Measurements from ENCODE around the gene ZGRF1.
"Not testable (repeated sequence)": the region's sequence is repeated elsewhere in the genome, so short reads cannot be mapped to it uniquely, and the experiment has no call there.

The ZGRF1 gene

DNA sequence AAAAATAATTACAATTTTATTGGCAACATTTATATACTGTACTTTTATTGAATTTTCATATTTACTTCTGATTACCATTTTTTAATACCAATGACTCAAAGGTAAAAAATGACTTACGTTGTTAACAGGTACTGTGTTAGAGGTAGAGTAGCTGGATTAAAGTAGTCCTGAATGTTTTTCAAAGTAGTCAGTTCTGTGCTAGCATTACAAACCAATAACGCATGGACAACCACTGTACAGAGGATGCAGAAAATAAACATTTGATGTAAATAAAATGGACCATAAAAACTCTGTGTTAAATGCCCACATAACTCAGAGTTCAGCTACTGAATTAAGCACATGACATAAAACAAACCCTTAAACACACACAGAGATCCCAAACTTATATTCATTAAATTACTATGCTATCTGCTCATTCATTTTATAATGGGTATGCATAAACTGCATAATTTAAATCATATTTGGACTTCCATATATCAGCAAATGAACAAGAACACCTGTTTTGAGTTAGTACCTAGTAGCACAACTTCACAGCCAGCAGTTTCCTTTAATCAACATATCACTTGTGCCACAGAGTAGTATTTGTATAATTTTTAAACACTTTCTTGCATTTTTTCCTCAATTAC, 74.3 kb downstream of the ZGRF1 start:
- in situ Hi-C loops (cut with MboI; ENCODE audit: low sequenced_read_pairs): no loop called here

DNA sequence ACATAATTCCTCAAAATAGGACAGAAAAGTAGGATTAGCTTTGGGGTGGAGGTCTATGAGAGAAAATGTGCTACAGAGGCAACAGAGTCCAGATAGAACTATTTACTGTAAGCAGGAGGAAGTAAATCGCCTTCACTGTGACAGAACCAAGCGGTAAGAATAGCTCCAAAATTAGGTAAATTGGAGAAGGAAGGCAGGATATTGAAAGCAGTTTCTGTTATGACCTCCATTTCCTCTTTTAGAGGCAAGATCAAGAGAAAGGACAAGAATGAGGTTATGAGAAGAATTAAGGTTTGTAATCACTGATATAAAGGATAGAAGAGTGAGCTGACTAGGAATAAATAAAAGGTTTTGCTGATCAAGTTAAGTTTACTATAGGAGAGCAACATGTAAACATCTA, 76.6 kb downstream of the ZGRF1 start:
- in situ Hi-C loops (cut with MboI; ENCODE audit: low sequenced_read_pairs): no loop called here

DNA sequence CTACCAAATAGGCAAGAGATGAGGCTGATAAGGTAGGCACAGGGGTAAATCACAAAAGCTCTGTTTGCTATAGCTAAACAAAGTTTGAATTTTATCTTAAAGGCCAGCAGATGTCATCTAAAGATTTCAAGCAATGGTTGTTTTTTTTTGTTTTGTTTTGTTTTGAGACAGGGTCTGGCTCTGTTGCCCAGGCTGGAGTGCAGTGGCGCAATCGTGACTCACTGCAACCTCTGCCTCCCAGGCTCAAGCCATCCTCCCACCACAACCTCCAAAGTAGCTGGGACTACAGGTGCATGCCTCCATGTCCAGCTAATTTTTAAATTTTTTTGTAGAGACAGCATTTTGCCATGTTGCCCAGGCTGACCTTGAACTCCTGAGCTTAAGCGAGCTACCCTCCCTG, 77.7 kb downstream of the ZGRF1 start:
- in situ Hi-C loops (cut with MboI; ENCODE audit: low sequenced_read_pairs): no loop called here

DNA sequence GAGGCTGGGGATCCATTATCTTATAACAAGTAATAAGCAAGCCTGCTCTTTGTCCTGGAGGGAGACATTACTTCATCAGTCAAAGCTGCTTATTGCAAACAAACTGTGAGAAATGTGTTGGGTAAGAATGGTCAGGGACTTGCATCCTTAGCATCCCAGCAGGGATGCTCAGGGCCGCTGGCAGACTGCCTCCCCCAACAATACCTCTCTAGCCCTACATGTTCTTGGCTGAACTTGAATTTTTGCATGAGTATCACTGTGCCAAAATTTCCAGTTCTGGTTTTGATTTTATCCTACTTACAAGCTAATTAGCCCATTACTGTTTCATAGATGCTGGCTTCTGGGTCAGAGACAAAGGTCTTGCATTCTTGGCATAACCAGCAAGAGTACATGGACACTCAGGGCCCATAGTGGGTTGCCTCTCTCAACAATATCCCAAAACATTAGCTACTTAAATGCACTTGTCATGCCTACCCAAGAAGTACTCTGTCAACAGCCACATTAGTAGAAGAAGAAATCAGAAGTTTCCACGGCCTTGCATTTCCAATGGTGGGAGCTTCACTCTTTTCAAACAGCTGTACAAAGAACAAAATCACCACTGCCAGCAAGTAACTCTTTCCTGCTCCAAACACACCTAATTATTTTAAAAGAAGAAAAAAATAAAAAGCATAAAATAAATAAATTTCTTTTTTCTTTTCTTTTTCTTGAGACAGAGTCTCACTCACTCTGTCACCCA, 78.9 kb downstream of the ZGRF1 start:
- in situ Hi-C loops (cut with MboI; ENCODE audit: low sequenced_read_pairs): no loop called here

DNA sequence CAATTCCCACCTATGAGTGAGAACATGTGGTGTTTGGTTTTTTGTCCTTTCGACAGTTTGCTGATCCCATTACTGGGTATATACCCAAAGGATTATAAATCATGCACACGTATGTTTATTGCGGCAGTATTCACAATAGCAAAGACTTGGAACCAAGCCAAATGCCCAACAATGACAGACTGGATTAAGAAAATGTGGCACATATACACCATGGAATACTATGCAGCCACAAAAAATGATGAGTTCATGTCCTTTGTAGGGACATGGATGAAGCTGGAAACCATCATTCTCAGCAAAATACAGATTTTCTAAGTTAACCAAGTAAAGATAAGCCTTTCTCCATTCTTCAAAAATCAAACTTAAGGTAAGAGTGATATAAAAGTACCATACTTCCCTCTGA, 82.4 kb downstream of the ZGRF1 start:
- in situ Hi-C loops (cut with MboI; ENCODE audit: low sequenced_read_pairs): not testable (repeated sequence)

DNA sequence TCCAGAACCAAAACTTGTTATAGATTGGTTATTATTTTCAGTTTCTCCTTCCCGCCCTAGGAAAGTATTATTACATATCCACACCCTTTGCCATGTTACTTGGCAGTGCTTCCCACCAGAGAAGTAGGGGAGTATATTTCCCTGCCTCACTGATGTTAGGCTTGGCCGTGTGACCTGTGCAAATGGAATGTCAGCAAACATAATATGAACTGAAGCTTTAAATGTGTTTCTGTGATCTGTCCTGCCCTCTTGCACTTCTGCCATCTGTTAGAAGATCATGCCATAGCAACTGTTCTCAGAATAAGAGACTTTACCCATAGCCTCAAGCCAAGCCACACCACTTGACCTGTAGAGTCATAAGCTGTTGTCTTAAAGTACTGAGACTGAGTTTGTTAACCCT, 84.0 kb downstream of the ZGRF1 start:
- in situ Hi-C loops (cut with MboI; ENCODE audit: low sequenced_read_pairs): no loop called here

DNA sequence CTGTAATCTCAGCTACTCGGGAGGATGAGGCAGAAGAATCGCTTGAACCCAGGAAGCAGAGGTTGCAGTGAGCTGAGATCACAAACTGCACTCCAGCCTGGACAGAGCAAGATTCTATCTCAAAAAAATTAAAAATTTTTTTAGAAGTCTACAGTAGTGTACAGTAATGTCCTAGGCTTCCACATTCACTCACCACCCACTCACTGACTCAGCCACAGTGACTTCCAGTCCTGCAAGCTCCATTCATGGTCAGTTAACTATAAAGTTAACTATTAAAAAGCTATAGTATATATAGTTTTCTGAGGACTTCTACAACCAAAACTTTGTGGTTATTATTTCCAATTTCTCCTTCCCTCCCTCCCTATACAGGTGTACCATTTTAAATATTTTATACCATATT, 86.0 kb downstream of the ZGRF1 start:
- in situ Hi-C loops (cut with MboI; ENCODE audit: low sequenced_read_pairs): no loop called here

DNA sequence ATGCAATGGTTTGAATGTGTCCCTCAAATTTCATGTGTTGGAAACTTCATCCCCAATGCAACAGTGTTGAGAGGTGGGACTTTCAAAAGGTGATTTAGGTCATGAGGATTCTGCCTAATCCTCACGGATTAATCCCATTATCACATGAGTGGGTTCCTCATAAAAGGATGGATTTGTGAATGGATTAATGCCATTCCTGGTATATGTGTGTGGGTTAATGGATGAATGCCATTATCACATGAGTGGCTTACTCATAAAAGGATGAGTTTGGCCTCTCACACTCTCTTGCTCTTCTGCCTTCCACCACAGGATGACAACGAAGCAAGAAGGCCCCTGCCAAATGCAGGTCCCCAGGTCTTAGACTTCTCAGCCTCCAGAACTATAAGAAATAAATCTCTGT, 90.2 kb downstream of the ZGRF1 start:
- in situ Hi-C loops (cut with MboI; ENCODE audit: low sequenced_read_pairs): no loop called here

DNA sequence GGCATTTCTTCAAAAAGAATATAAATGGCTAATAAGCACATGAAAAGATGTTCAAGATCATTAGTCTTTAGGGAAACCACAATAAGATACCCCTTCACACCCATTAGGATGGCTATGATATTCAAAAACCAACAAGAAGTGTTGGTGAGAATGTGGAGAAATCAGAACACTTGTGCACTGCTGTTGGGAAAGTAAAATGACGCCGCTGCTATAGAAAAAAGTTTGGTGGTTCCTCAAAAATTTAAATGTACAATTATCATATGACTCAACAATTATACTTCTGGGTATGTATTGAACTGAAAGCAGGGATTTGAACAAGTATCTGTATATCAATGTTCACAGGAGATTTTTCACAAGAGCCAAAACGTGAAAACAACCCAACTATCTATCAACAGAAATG, 91.4 kb downstream of the ZGRF1 start:
- in situ Hi-C loops (cut with MboI; ENCODE audit: low sequenced_read_pairs): no loop called here

DNA sequence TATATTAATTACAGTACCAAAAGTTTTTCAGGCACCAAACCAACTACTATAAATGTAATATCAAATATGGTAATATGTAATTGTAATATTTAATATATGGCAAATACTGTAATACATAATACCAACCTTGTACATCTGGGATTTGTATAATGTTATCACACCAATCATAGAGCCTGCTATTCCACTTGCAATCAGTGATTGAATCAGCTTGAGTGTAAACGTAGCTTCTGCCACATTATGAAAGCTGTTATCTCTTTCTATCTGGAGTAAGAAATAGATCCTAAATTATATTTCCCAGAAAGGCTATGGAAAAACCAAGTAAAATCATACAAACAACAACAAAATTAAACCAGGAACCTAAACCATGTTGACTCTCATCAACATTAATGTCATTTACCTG, 96.0 kb downstream of the ZGRF1 start:
- in situ Hi-C loops (cut with MboI; ENCODE audit: low sequenced_read_pairs): no loop called here

DNA sequence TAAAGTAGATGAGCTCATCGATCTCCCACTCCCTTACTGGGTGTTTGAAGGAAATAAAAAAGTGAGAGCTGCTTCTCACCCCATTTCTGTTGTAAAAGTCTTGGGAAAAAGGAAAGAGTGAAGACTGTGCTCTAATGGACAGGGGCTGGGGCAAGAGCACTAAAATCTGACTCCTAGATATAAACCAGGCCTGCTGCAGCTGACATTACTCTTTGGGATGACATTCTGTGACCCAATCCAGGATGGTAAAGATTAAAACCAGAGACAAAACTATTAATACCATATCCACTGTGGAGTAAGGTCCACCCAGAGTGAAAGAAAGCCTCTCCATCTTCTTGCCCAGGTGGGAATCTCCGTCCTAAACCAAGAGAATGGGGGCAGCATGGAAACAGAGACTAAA, 100.6 kb downstream of the ZGRF1 start:
- in situ Hi-C loops (cut with MboI; ENCODE audit: low sequenced_read_pairs): no loop called here

DNA sequence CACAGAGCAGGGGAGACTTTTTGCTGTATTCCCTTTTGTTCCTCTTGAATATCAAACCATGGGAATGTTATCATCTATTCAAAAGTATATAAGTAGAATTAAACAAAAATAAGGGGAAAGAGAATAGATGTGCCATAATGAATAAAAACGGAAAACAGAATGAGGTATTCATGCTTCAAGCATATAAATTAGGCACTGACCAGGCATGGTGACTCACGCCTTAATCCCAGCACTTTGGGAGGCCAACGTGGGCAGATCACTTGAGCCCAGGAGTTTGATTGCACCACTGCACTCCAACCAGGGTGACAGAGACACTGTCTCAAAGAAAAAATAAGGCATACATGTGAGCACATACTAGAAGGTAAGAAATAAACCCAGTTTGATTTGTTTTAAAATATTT, 104.4 kb downstream of the ZGRF1 start:
- in situ Hi-C loops (cut with MboI; ENCODE audit: low sequenced_read_pairs): no loop called here

DNA sequence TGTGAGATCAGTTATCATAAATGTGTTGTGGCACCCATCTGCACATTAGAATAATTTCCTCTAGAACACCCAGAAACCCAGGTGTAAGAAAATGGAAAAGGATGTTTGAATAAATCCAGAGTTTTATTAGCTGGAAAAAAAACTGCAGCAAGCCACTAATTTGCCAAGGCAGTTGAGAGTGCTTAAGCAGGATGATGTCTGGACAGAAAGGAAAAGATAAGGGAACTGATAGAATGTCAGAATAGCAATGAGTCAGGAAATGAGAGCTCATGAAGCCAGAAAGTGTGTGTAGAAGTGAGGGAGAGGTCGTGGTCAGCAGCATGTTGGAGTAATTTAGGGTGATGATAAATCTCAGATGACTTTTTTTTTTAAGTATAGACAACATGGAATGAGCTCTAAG, 105.6 kb downstream of the ZGRF1 start:
- in situ Hi-C loops (cut with MboI; ENCODE audit: low sequenced_read_pairs): no loop called here

DNA sequence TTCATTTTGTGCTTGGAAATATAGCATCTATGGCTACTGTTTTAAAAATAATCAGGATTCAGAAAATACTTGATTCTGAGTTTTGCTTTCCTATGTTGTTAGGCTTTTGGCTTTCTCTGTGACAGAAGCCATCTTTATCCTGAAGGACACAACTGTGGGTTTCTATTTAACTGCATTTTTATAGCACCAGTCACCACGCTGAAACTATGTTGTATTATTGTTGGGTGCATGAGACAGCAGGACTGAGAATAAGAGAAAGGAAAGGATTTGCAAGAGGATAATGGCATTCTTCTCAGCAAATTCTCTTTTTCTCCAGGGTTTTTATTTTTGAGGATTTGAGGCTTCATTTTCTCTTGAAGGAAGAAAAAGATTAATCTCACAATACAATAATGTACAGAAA, 110.6 kb downstream of the ZGRF1 start:
- in situ Hi-C loops (cut with MboI; ENCODE audit: low sequenced_read_pairs): no loop called here

DNA sequence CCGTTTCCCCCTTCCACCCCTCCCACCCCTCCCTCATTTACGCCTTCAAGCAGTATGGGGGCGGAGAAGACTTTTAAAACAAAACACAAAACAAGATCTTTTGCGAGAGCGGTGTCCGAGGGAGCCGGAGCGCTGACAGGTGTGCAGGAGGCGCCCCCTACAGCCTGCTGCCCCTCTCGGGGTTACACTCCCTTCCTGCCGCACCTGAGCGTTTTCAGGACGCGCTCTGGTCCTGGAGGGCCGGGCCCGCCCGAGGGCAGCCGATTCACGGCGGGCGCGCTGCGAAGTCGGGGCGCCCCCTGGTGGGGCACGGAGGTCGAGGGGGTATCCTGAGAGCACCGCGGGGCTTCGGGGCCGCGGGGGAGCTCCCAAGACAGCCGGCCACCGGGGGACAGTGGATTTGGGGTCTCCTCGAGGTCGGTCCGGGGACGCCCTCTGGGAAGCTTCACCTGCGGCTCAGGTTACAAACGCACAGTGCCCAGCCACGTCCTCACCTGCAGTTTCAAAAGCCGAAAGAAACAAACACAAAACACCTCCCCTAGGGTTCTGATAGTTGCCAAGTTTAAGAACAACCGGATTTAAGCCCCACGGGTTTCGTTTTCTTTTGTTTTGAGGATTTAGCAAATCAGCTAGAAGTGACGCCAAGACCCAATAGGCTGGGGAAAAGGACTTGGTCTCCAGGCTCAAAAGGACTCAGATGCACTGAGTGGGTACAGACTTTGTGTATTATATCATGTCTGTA, 112.8 kb downstream of the ZGRF1 start:
- in situ Hi-C loops (cut with MboI; ENCODE audit: low sequenced_read_pairs): no loop called here

DNA sequence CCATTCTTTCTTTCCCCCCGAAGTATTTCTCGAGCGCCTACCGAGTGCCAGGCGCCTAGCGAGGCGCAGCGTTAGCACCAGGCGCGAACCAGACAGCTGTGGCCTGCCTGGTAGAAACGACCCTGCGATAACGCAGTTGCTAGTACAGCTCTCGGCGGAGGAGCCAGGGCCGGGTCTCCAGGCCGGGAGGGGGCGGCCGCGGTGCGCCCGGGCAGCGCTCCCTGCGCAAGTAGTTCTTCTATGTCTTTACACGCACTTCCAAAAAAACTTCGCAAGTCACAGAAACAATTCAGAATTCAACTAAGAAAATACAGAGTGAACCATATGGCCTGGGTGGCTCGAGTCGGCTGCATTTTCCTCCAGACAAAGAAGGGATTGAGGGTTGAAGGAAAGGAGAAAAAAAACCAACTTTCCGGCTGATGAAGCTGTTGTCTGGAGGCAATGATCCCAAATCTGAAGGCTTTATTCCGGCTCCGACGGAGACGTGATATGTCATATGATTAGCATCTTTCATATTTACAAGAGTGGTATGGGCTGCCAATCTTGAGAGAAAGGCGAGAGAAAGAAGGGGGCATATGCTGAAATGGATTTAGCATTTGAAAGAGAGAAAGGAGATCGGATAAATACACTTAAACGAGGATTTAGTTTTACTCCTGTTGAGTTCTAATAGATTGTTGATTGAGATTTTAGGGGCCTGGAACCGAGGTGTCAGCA, 113.5 kb downstream of the ZGRF1 start:
- in situ Hi-C loops (cut with MboI; ENCODE audit: low sequenced_read_pairs): no loop called here

DNA sequence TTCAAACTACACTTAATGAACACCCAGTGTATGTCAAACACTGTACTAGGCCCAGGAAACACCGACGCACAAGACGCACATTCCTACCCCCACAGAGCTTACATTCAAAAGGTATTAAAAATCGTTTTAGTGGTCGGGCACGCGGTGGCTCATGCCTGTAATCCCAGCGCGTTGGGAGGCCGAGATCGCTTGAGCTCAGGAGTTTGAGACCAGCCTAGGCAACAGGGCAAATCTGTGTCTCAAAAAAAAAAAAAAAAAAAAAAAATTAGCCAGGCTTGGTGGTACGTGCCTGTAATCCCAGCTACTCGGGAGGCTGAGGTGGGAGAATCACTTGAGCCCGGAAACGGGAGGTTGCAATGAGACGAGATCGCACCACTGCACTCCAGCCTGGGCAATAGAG, 114.3 kb downstream of the ZGRF1 start:
- in situ Hi-C loops (cut with MboI; ENCODE audit: low sequenced_read_pairs): not testable (repeated sequence)

DNA sequence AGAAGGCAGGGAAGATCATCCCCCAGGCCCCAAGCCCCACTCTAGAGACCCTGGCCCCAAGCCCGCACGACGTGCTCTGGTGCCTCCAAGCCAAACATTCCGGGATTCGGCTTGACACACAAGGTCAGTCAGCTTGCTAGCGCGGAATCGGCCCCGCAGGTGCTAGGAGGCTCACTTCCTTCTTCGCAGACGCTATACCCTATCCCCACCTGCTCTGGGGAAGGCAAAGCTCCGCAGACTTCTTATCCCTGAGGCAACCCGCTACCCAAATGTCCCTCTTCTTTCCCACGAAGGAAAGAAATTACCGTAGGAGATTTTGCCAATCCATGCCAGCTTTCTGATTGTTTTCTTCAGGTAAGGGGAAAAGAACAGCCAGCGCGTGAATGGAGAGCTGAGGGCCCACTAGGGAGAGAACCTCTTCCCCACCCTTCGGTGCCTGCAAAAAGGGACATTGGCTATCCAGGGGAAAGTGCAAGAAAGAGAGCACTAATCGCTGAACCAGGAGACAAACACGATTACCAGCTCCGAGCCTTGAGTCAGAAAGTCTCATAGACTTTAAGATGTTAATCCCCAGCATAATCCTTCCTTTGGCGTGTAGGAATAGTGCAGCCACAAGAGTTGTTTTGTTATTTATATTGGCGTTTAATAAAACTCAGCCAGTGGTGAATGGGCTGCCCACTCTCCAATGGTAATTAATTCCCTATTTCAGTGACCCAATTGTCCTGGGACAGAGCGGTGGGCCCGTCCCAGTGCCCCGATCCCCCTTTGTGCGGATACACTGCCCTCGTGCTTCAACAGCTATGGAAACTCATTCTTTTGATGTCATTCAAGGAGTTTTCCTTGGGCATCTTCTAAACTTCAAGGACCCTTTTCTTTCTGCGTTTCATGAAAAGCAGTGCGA, 115.3 kb downstream of the ZGRF1 start:
- in situ Hi-C loops (cut with MboI; ENCODE audit: low sequenced_read_pairs): no loop called here

DNA sequence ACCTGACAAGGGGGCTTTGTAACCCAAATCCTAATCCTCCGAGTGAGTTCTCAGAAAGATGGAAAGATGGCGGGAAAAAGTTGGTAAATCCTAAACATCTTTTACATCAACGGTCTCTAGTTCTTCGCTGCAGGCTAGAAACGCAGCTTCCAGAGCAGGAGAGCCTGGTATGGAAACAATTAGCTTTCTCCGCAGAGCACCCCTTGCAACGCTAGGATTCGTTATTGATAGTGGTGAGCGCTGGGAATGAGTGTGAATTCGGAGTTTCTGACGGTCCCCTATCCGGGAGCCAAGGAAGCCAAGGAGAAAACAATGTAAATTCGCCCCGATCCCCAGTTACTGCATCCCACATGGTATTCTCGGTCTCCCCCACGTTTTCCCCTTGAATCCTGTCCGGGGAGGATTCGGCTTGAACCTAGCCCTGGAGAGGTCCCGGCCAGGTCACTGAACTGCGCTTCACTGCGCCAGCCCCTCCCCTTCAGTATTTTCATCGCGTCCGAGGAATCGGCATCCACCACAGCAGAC, 116.0 kb downstream of the ZGRF1 start:
- in situ Hi-C loops (cut with MboI; ENCODE audit: low sequenced_read_pairs): no loop called here

Measured in HL-60/S4 (cell line).